Endothelial cell of umbilical vein (primary cell): ENCODE data around the gene B3GALT6. TPM values are rescaled to one million over a fixed set of nuclear protein-coding genes. Genes with fewer than 3 reads are reported as not detected.

Experiments
- BruUV-seq: library from RNA; stranded (reverse); fragments of 400-500 nt; replicated peaks from 2 replicates; lab custom pipeline; 2021; lab: Mats Ljungman, UMichigan
- CTCF ChIA-PET: fragments of 300-600, 350-600 bp; sonication (Branson Sonifier 250); formaldehyde crosslinking; loops from one replicate; lab custom pipeline; 2021; ENCODE audit warnings: antibody characterized with exemption, inconsistent platforms; lab: Charles Lee
- POLR2A ChIA-PET: fragments of 300-600, 350-600 bp; sonication (Branson Sonifier 250); formaldehyde crosslinking; loops from one replicate; lab custom pipeline; 2021; ENCODE audit warnings: antibody characterized with exemption, inconsistent platforms; lab: Charles Lee
- DNase-seq: peaks from one replicate; pipeline ENCODE4 v3.0.0-alpha.2; 2011; ENCODE audit warnings: low read depth, low spot score
- FAIRE-seq: peaks from 2 replicates; lab custom pipeline; 2011; peaks lifted over from hg19 to GRCh38; lab: Jason Lieb, UNC
- H2AFZ ChIP-seq: 2 replicates; pipeline ENCODE4 v1.6.0; 2012; ENCODE audit warnings: low read depth, low read length, control low read depth, inconsistent platforms
- H3K27ac ChIP-seq: 2 replicates; pipeline ENCODE4 v1.5.1; 2011; ENCODE audit warnings: low read depth, mild to moderate bottlenecking, control low read depth, low read length, moderate library complexity; ENCODE audit not compliant: insufficient read depth
- H3K27me3 ChIP-seq, 2 experiments: 2 replicates each; pipeline versions ENCODE4 v1.6.0 to v1.6.1; 2011; ENCODE audit warnings: low read length in 2 of 2, mixed read lengths in 1 of 2; ENCODE audit not compliant: control insufficient read depth in 2 of 2, insufficient read depth in 2 of 2
- H3K36me3 ChIP-seq, 2 experiments: 2 replicates in 1 of 2; 3 replicates in 1 of 2; pipeline ENCODE4 v1.5.1; 2011; ENCODE audit warnings: low read length in 2 of 2, mild to moderate bottlenecking in 1 of 2, moderate library complexity in 1 of 2; ENCODE audit not compliant: control insufficient read depth in 2 of 2, insufficient read depth in 2 of 2; ENCODE audit errors: extremely low read depth in 1 of 2
- H3K4me1 ChIP-seq: 3 replicates; pipeline ENCODE4 v1.5.1; 2011; ENCODE audit warnings: mild to moderate bottlenecking, low read length; ENCODE audit not compliant: control insufficient read depth, insufficient read depth; ENCODE audit errors: extremely low read depth
- H3K4me2 ChIP-seq: 2 replicates; pipeline ENCODE4 v1.6.1; 2011; ENCODE audit warnings: low read length, control low read depth, mixed read lengths; ENCODE audit not compliant: insufficient read depth
- H3K4me3 ChIP-seq, 3 experiments: fragments of 200-600 bp in 1 of 3; sonication (generic), shearing (Covaris generic) in 1 of 3; replicated peaks in 1 of 3; 2 replicates each; pipeline ENCODE4 v1.5.1; 2011 to 2016; ENCODE audit warnings: control low read depth in 3 of 3, low read length in 3 of 3, mild to moderate bottlenecking in 2 of 3, inconsistent platforms in 1 of 3, low read depth in 1 of 3, moderate library complexity in 1 of 3; ENCODE audit not compliant: insufficient read depth in 1 of 3
- H3K79me2 ChIP-seq: 2 replicates; pipeline ENCODE4 v1.6.0; 2012; ENCODE audit warnings: low read length, inconsistent platforms; ENCODE audit not compliant: control insufficient read depth, insufficient read depth
- H3K9ac ChIP-seq: replicated peaks from 2 replicates; pipeline ENCODE3; 2011; ENCODE audit warnings: low read length, control low read depth; ENCODE audit not compliant: insufficient read depth; ENCODE audit errors: extremely low read depth
- H3K9me1 ChIP-seq: replicated peaks from 3 replicates; pipeline ENCODE4 v1.6.0; 2011; ENCODE audit warnings: mild to moderate bottlenecking, low read length; ENCODE audit not compliant: control insufficient read depth, insufficient read depth; ENCODE audit errors: extremely low read depth
- H3K9me3 ChIP-seq: replicated peaks from 2 replicates; pipeline ENCODE4 v1.5.1; 2012; ENCODE audit warnings: low read length, inconsistent platforms; ENCODE audit not compliant: control insufficient read depth, insufficient read depth
- H4K20me1 ChIP-seq: replicated peaks from 2 replicates; pipeline ENCODE3; 2011; ENCODE audit warnings: mild to moderate bottlenecking, low read length; ENCODE audit not compliant: control insufficient read depth, insufficient read depth; ENCODE audit errors: extremely low read depth
- EZH2 ChIP-seq: IDR thresholded peaks from 2 replicates; pipeline ENCODE4 v1.6.1; 2012; ENCODE audit warnings: borderline replicate concordance, low read depth, mild to moderate bottlenecking, moderate library complexity, low read length, inconsistent platforms; ENCODE audit not compliant: severe bottlenecking
- FOS ChIP-seq: IDR thresholded peaks from 2 replicates; pipeline ENCODE4 v1.6.1; 2011; ENCODE audit warnings: mild to moderate bottlenecking, low read length, moderate library complexity, borderline replicate concordance; ENCODE audit not compliant: insufficient read depth
- GATA2 ChIP-seq: IDR thresholded peaks from 2 replicates; pipeline ENCODE4 v1.7.0; 2011; ENCODE audit warnings: low read depth, mild to moderate bottlenecking, moderate library complexity, mixed read lengths, low read length; ENCODE audit not compliant: insufficient read length, insufficient read depth
- JUN ChIP-seq: IDR thresholded peaks from 2 replicates; pipeline ENCODE4 v1.6.1; 2011; ENCODE audit warnings: borderline replicate concordance, low read depth; ENCODE audit not compliant: insufficient read length, insufficient read depth
- MYC ChIP-seq: IDR thresholded peaks from one replicate; pipeline ENCODE4 v1.6.1; 2011; ENCODE audit warnings: mild to moderate bottlenecking, low read depth, low read length
- POLR2A ChIP-seq: IDR thresholded peaks from 2 replicates; pipeline ENCODE4 v1.6.1; 2012; ENCODE audit warnings: low read depth, mild to moderate bottlenecking, control low read depth, low read length
- POLR2AphosphoS5 ChIP-seq: IDR thresholded peaks from 2 replicates; pipeline ENCODE4 v1.6.1; 2012; ENCODE audit warnings: low read depth, mild to moderate bottlenecking, control low read depth, low read length, moderate library complexity; ENCODE audit not compliant: insufficient read depth
- dilution Hi-C: fragments of 300-500 bp; cut with MboI; formaldehyde crosslinking; loops from one replicate; pipeline ENCODE4 v1.15.0; 2019; ENCODE audit warnings: low sequenced_read_pairs; ENCODE audit not compliant: extremely low pct_ligation_motif_present
- intact Hi-C: fragments of 100-400 bp; cut with micrococcal nuclease; formaldehyde crosslinking; loops from one replicate; pipeline ENCODE4 v1.10.0; 2022
- polyA plus RNA-seq, 4 experiments: library from polyadenylated mRNA; depleted of rRNA in 3 of 4; stranded (reverse) in 3 of 4; unstranded in 1 of 4; fragments of >200 nt; gene quantifications; 2 replicates each; pipeline versions ENCODE4 v1.2.1 to v1.2.3, GENCODE V29; 2011 to 2012; ENCODE audit warnings: missing spikeins in 1 of 4
- total RNA-seq: library from RNA; stranded (reverse); gene quantifications from 2 replicates; pipeline ENCODE4 v1.2.3, GENCODE V29; 2021
- TF ChIP-seq, protein P1 (sequence below), 2 donors: IDR thresholded peaks; 1 replicate in 1 of 2; 2 replicates in 1 of 2; pipeline ENCODE4 v1.5.1; 2011; ENCODE audit warnings: low read length in 2 of 2, mild to moderate bottlenecking in 2 of 2, moderate library complexity in 2 of 2, control low read depth in 1 of 2, inconsistent platforms in 1 of 2, low read depth in 1 of 2; ENCODE audit not compliant: insufficient read depth in 1 of 2; ENCODE audit errors: extremely low read depth in 1 of 2
- TF ChIP-seq, protein P2 (sequence below): IDR thresholded peaks from 2 replicates; pipeline ENCODE4 v1.6.1; 2011; ENCODE audit not compliant: insufficient read depth, insufficient read length

Gene B3GALT6
- total and polyA plus RNA-seq, 2 donors (not counting 3 experiments of a cell fraction or from before 2014, with no cell fraction given), result 24.6 to 34.1 TPM

DNA sequence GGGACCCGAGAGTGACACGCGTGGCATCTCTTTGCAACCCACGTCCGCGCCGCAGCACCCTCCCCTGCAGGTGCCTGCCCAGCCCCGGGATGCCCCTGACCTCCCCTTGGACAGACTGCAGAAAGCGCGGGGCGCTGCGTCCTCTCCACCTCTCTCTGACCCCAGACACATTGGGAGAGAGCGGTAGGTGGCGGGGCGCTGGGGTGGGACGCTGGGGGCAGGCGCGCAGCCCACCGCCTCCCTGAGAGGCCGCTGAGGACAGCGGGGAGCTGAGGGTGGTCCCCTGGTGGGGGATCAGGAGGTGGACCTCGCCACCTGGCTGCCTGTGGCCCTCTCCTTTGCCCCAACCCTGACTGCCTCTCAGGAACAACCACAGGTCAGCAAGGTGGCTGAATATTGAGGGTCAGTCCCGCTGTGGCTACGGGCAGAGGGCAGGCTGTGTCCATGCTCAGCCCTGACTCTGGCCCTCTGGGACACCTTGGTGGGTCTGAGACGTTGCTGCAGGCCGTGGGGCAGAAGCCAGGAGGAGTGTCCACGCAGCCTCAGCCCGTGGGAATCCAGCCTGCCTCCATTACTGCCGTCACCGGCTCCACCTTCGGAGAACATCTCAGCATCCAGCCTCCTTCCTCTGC is 42.4 kb downstream of the B3GALT6 start:
- BruUV-seq, result no TSS peak

More for the DNA sequence above, 42.4 kb downstream of the B3GALT6 start:
- no peak for FAIRE-seq
- H3K4me1 ChIP-seq, result peaks cover 24% of the 10 kb centered on the region
- ChIA-PET POLR2A (interaction anchor here (0.6 kb wide), 1 partner anchor 29 kb away, joined by 4 read pairs; no protein-coding TSS in a partner anchor), CTCF (interaction anchor here (1.0 to 2.1 kb wide), 4 partner anchors 14 to 255 kb away, joined by 3 to 11 read pairs (median 5); no protein-coding TSS in a partner anchor)
- no peaks in the 10 kb centered on the region for H3K9me3 ChIP-seq
- no peaks in the 10 kb centered on the region for H4K20me1 ChIP-seq
- H3K9me1 ChIP-seq, result no peaks in the 10 kb centered on the region
- no peaks in the 10 kb centered on the region for H3K27me3 ChIP-seq
- peak overlapping the region; percentile 68 for H3K9ac ChIP-seq
- H2AFZ ChIP-seq, result peak overlapping the region; percentile 89
- no peak for DNase-seq
- intact Hi-C loops, result loop anchor here (1.0 to 5.0 kb wide), 3 partner anchors 16 to 262 kb away; partner anchors contain the start of gene ISG15
- H3K27ac ChIP-seq, result peak overlapping the region; percentile 39
- peak overlapping the region; percentile 71 for H3K4me2 ChIP-seq
- dilution Hi-C loops, result no loop called here
- peak overlapping the region; percentile 47 to 72 (median 53) for H3K4me3 ChIP-seq
- H3K36me3 ChIP-seq, result no peaks in the 10 kb centered on the region
- no peak for TF ChIP-seq GATA2
- TF ChIP-seq POLR2AphosphoS5, result no peak
- TF ChIP-seq FOS, result no peak
- TF ChIP-seq MYC, result no peak
- TF ChIP-seq EZH2, result no peak
- no peak for TF ChIP-seq POLR2A
- TF ChIP-seq, protein P1, sequence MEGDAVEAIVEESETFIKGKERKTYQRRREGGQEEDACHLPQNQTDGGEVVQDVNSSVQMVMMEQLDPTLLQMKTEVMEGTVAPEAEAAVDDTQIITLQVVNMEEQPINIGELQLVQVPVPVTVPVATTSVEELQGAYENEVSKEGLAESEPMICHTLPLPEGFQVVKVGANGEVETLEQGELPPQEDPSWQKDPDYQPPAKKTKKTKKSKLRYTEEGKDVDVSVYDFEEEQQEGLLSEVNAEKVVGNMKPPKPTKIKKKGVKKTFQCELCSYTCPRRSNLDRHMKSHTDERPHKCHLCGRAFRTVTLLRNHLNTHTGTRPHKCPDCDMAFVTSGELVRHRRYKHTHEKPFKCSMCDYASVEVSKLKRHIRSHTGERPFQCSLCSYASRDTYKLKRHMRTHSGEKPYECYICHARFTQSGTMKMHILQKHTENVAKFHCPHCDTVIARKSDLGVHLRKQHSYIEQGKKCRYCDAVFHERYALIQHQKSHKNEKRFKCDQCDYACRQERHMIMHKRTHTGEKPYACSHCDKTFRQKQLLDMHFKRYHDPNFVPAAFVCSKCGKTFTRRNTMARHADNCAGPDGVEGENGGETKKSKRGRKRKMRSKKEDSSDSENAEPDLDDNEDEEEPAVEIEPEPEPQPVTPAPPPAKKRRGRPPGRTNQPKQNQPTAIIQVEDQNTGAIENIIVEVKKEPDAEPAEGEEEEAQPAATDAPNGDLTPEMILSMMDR (IDR thresholded peaks at IDR 0.05; ENCODE audit: extremely low read depth in 1 of 2, insufficient read depth in 1 of 2, low read depth in 1 of 2, low read length in 2 of 2), result no peak
- TF ChIP-seq, protein P2, sequence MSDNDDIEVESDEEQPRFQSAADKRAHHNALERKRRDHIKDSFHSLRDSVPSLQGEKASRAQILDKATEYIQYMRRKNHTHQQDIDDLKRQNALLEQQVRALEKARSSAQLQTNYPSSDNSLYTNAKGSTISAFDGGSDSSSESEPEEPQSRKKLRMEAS, result no peak
- no peak for TF ChIP-seq JUN
- peaks cover 39% of the 10 kb centered on the region for H3K79me2 ChIP-seq
